Measurements from ENCODE around the gene TTLL7.

The TTLL7 gene, protein sequence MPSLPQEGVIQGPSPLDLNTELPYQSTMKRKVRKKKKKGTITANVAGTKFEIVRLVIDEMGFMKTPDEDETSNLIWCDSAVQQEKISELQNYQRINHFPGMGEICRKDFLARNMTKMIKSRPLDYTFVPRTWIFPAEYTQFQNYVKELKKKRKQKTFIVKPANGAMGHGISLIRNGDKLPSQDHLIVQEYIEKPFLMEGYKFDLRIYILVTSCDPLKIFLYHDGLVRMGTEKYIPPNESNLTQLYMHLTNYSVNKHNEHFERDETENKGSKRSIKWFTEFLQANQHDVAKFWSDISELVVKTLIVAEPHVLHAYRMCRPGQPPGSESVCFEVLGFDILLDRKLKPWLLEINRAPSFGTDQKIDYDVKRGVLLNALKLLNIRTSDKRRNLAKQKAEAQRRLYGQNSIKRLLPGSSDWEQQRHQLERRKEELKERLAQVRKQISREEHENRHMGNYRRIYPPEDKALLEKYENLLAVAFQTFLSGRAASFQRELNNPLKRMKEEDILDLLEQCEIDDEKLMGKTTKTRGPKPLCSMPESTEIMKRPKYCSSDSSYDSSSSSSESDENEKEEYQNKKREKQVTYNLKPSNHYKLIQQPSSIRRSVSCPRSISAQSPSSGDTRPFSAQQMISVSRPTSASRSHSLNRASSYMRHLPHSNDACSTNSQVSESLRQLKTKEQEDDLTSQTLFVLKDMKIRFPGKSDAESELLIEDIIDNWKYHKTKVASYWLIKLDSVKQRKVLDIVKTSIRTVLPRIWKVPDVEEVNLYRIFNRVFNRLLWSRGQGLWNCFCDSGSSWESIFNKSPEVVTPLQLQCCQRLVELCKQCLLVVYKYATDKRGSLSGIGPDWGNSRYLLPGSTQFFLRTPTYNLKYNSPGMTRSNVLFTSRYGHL

DNA sequence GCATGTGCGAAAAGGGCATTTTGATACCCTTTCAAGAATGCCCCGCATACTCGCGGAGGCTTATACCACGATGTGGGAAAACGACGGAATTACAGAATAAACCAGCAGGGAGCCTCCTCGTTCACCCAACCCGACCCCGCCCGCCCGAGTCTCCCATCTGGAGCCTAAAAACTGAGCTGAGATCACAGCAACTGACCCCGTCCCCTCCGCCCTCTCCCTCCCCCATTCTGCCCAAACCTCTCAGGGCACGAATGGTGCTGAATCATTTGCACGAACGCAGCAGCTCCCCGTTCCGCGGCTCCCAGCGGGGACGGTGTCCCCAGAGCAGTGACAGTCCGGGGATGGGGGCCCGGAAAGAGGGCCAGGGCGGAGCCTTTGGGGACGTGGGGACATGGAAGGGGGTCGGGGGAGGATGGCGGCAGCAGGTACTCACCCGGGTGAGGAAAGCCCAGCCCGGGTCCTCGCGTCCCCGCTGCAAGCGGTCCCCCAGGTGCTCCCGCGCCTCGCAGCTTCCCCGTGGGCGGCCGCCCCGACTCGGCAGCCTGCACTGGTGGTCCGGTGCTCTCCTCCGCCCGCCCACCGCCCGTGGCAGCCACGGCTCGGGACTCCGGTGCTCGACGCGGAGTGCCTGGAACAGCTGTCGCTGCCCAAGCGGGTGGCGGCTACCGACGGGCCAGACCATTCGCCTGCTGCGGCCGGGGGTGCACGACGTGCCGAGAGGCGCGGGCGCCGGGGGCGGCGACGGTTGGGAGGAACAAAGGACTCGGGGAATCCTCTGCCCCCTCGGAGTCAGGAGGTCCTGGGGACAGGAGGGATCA is at the start of gene TTLL7:
TTLL7 (minus strand) TSS at position 635 of the 818 bp plus-strand sequence. CDS start 46,921 bp downstream, outside the sequence.
- Histone ChIP-seq H3K27me3 (replicated peaks; ENCODE audit: control insufficient read depth, insufficient read depth, low read length) (no peaks in the 10 kb centered on the region; the same call in 1 of the 2 replicates), H3K4me3 (replicated peaks; ENCODE audit: low read depth, low read length) (peak within 1 kb of the TSS; percentile 70), H3K36me3 (ENCODE audit: control insufficient read depth, insufficient read depth, low read length) (no peaks in the 10 kb centered on the region)
- no peak for DNase-seq (ENCODE audit: extremely low read depth, insufficient read length)
- TF ChIP-seq, protein P1, sequence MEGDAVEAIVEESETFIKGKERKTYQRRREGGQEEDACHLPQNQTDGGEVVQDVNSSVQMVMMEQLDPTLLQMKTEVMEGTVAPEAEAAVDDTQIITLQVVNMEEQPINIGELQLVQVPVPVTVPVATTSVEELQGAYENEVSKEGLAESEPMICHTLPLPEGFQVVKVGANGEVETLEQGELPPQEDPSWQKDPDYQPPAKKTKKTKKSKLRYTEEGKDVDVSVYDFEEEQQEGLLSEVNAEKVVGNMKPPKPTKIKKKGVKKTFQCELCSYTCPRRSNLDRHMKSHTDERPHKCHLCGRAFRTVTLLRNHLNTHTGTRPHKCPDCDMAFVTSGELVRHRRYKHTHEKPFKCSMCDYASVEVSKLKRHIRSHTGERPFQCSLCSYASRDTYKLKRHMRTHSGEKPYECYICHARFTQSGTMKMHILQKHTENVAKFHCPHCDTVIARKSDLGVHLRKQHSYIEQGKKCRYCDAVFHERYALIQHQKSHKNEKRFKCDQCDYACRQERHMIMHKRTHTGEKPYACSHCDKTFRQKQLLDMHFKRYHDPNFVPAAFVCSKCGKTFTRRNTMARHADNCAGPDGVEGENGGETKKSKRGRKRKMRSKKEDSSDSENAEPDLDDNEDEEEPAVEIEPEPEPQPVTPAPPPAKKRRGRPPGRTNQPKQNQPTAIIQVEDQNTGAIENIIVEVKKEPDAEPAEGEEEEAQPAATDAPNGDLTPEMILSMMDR (IDR thresholded peaks at IDR 0.05; ENCODE audit: insufficient read depth, low read length, poor library complexity, severe bottlenecking): no peak

DNA sequence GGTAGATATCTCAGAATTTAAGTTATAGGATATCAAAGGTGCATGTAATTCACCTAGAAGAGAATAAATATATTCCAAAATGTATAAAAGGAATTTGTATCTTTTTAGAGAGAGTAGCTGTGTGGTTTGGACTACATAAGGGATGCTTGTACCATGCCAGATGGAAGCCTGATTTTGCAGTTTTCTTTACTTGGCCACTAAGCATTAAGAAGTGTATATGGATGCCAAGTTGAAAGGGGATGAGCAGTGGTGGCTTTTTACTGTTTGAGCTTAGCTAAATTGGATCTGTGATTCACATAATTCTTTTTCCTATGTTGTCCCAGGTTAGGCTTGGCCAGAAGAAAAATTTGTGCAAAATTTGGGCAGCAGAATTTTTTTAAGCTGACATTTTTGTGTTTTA is 43.5 kb upstream of the TTLL7 start:
- TF ChIP-seq, protein P1 (IDR thresholded peaks at IDR 0.05; ENCODE audit: insufficient read depth, low read length, poor library complexity, severe bottlenecking): no peak
- H3K27me3 ChIP-seq (replicated peaks; ENCODE audit: control insufficient read depth, insufficient read depth, low read length): no peaks in the 10 kb centered on the region
- DNase-seq (ENCODE audit: extremely low read depth, insufficient read length): no peak
- no peak overlapping the region for H3K4me3 ChIP-seq (replicated peaks; ENCODE audit: low read depth, low read length)
- H3K36me3 ChIP-seq (ENCODE audit: control insufficient read depth, insufficient read depth, low read length): no peaks in the 10 kb centered on the region

DNA sequence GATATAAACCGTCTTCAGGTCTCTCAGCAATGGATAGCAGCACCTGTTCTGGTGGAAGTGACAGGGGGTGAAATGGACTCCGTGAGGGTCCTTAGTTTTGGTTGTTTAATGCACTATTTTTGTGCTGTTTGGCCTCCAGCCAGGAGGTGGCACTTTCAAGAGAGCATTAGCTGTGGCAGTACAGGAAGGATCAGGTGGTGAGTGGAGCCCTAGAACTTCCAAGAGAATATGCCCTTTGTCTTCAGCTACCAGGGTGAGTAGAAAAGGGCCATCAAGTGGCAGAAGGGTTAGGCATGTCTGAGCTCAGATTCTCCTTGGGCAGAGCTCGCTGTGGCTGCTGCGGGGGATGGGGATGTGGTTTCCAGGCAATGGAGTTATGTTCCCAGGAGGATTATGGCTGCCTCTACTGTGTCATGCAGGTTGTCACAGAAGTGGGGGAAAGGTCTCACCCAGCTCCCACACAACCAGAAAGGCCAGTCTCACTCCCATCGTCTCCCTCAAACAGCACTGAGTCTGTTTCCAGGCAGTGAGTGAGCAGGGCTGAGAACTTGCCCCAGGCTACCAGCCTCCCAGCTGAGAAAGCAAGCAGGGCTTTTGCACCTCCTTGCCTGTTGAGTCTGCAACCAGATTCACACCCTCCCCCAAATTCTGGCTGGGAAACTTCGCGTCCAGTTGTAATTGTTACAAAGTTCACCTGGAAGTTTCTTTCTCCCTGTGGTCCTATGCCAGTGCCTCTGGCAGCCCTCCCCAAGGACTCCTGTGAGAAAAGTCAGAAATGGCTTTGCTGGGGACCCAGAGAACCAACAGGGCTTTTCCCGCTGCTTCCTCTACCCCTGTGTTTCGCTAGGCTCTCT is 39.1 kb upstream of the TTLL7 start:
- TF ChIP-seq, protein P1 (IDR thresholded peaks at IDR 0.05; ENCODE audit: insufficient read depth, low read length, poor library complexity, severe bottlenecking): no peak
- no peaks in the 10 kb centered on the region for H3K27me3 ChIP-seq (replicated peaks; ENCODE audit: control insufficient read depth, insufficient read depth, low read length)
- DNase-seq (ENCODE audit: extremely low read depth, insufficient read length): no peak
- H3K36me3 ChIP-seq (ENCODE audit: control insufficient read depth, insufficient read depth, low read length): no peaks in the 10 kb centered on the region
- H3K4me3 ChIP-seq (replicated peaks; ENCODE audit: low read depth, low read length): no peak overlapping the region

DNA sequence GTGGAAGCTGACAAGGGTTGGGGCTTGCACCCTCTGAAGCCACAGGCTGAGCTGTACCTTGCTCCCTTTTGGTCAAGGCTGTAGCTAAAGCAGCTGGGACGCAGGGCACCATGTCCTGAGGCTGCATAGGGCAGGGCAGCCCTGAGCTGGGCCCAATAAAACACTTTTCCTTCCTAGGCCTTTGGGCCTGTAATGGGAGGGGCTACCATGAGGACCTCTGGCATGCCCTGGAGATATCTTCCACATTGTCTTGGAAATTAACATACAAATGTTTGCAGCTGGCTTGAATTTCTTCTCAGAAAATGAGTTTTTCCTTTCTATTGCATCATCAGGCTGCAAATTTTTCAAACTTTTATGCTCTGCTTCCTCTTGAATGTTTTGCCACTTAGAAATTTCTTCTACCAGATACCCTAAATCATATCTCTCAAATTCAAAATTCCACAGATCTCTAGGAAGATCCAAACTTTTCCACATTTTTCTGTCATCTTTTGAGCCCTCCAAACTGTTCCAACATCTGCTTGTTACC is 32.9 kb upstream of the TTLL7 start:
- TF ChIP-seq, protein P1 (IDR thresholded peaks at IDR 0.05; ENCODE audit: insufficient read depth, low read length, poor library complexity, severe bottlenecking): no peak
- H3K27me3 ChIP-seq (replicated peaks; ENCODE audit: control insufficient read depth, insufficient read depth, low read length): no peaks in the 10 kb centered on the region
- DNase-seq (ENCODE audit: extremely low read depth, insufficient read length): no peak
- H3K4me3 ChIP-seq (replicated peaks; ENCODE audit: low read depth, low read length): no peak overlapping the region
- no peaks in the 10 kb centered on the region for H3K36me3 ChIP-seq (ENCODE audit: control insufficient read depth, insufficient read depth, low read length)
